Neural cell (in vitro differentiated cells): ENCODE data around the gene PFDN6. TPM values are rescaled to one million over a fixed set of nuclear protein-coding genes. Genes with fewer than 3 reads are reported as not detected.
A peak's percentile ranks its signal among the peaks of the same experiment; 100 is the strongest.

ENCODE experiments used
- H2AFZ ChIP-seq: fragments of 200-600, 300-800 bp; sonication (generic), shearing (Covaris generic); 2 replicates; pipeline ENCODE4 v1.6.0; 2014; ENCODE audit warnings: low read depth, mild to moderate bottlenecking, antibody characterized with exemption, low read length, moderate library complexity
- H3F3A ChIP-seq: fragments of 200-600 bp; shearing (Covaris generic); 2 replicates; pipeline ENCODE4 v1.6.1; 2016; ENCODE audit warnings: mild to moderate bottlenecking, moderate library complexity, mixed read lengths, antibody characterized with exemption, low read length; ENCODE audit not compliant: insufficient read depth, poor library complexity, severe bottlenecking
- H3K27ac ChIP-seq: fragments of 200-600, 300-800 bp; sonication (generic), shearing (Covaris generic); 2 replicates; pipeline ENCODE4 v1.5.1; 2014; ENCODE audit warnings: mild to moderate bottlenecking, low read length, moderate library complexity
- H3K27me3 ChIP-seq: fragments of 300-800, 200-600 bp; sonication (generic), shearing (Covaris generic); 2 replicates; pipeline ENCODE4 v1.6.0; 2014; ENCODE audit warnings: mild to moderate bottlenecking, low read depth, low read length, moderate library complexity; ENCODE audit not compliant: insufficient read depth
- H3K36me3 ChIP-seq: fragments of 300-800, 200-600 bp; sonication (generic), shearing (Covaris generic); 2 replicates; pipeline ENCODE4 v1.5.1; 2014; ENCODE audit warnings: mild to moderate bottlenecking, antibody characterized with exemption, low read length, moderate library complexity; ENCODE audit not compliant: insufficient read depth
- H3K4me2 ChIP-seq: fragments of 300-800, 200-600 bp; sonication (generic), shearing (Covaris generic); 2 replicates; pipeline ENCODE4 v1.6.0; 2014; ENCODE audit warnings: mild to moderate bottlenecking, low read length
- H3K4me3 ChIP-seq: fragments of 300-800, 200-600 bp; sonication (generic), shearing (Covaris generic); 2 replicates; pipeline ENCODE4 v1.5.1; 2014; ENCODE audit warnings: mild to moderate bottlenecking, low read length, moderate library complexity
- H3K79me2 ChIP-seq: fragments of 200-600 bp; shearing (Covaris generic); replicated peaks from 2 replicates; pipeline ENCODE4 v1.6.0; 2014; ENCODE audit warnings: mild to moderate bottlenecking, low read length, moderate library complexity; ENCODE audit not compliant: insufficient read depth
- H3K9ac ChIP-seq: fragments of 300-800, 200-600 bp; sonication (generic), shearing (Covaris generic); 2 replicates; pipeline ENCODE4 v1.6.1; 2016; ENCODE audit warnings: mild to moderate bottlenecking, low read length, mixed read lengths
- H3K9me2 ChIP-seq: fragments of 200-600 bp; shearing (Covaris generic); 2 replicates; pipeline ENCODE4 v1.6.1; 2016; ENCODE audit warnings: mild to moderate bottlenecking, low read length, mixed read lengths; ENCODE audit not compliant: insufficient read depth
- H3K9me3 ChIP-seq: fragments of 200-600, 300-800 bp; sonication (generic), shearing (Covaris generic); 2 replicates; pipeline ENCODE4 v1.6.1; 2016; ENCODE audit warnings: mild to moderate bottlenecking, mixed run types, low read length, moderate library complexity, mixed read lengths
- H4K20me1 ChIP-seq: fragments of 200-600 bp; shearing (Covaris generic); 2 replicates; pipeline ENCODE4 v1.6.1; 2016; ENCODE audit warnings: mild to moderate bottlenecking, mixed run types; ENCODE audit not compliant: insufficient read depth
- EP300 ChIP-seq: fragments of 450-650 bp; conservative IDR thresholded peaks from 2 replicates; pipeline ENCODE4 v1.6.1; 2014; ENCODE audit warnings: antibody characterized with exemption, mild to moderate bottlenecking, moderate library complexity; ENCODE audit not compliant: poor library complexity, severe bottlenecking
- EZH2 ChIP-seq: fragments of 200-600, 300-800 bp; shearing (Covaris generic), sonication (generic); IDR thresholded peaks from 2 replicates; pipeline ENCODE4 v1.6.1; 2014; ENCODE audit warnings: antibody characterized with exemption, low read length, borderline replicate concordance, mild to moderate bottlenecking; ENCODE audit not compliant: insufficient read depth, poor library complexity, severe bottlenecking
- MXI1 ChIP-seq: fragments of 450-650 bp; conservative IDR thresholded peaks from 2 replicates; pipeline ENCODE4 v1.6.1; 2014; ENCODE audit warnings: antibody characterized with exemption, mild to moderate bottlenecking; ENCODE audit not compliant: poor library complexity, severe bottlenecking
- POLR2AphosphoS5 ChIP-seq: IDR thresholded peaks from 2 replicates; pipeline ENCODE4 v1.6.1; 2012
- RAD21 ChIP-seq: fragments of 450-650 bp; conservative IDR thresholded peaks from 2 replicates; pipeline ENCODE4 v1.6.1; 2014; ENCODE audit warnings: antibody characterized with exemption, mild to moderate bottlenecking, moderate library complexity
- REST ChIP-seq: IDR thresholded peaks from 2 replicates; pipeline ENCODE4 v1.6.1; 2012; ENCODE audit warnings: borderline replicate concordance
- SMC3 ChIP-seq: fragments of 450-650 bp; conservative IDR thresholded peaks from 2 replicates; pipeline ENCODE4 v1.6.1; 2014; ENCODE audit warnings: antibody characterized with exemption, mild to moderate bottlenecking, moderate library complexity; ENCODE audit not compliant: poor library complexity
- TAF1 ChIP-seq: IDR thresholded peaks from 2 replicates; pipeline ENCODE4 v1.6.1; 2012; ENCODE audit warnings: low read depth
- polyA plus RNA-seq: library from polyadenylated mRNA; depleted of rRNA; stranded (reverse); fragments of >200 nt; gene quantifications from 2 replicates; pipeline ENCODE4 v1.2.3, GENCODE V29; 2014
- TF ChIP-seq, protein P1 (sequence below): fragments of 450-650 bp; IDR thresholded peaks from 2 replicates; pipeline ENCODE4 v1.5.1; 2014; ENCODE audit warnings: antibody characterized with exemption, mild to moderate bottlenecking, moderate library complexity; ENCODE audit not compliant: poor library complexity, severe bottlenecking

PFDN6 gene
- polyA plus RNA-seq, 1 donor from 2014 or later = 109 TPM

GRCh38 chr6:33243476-33243875 lies 45.9 kb upstream of the PFDN6 start:
- H3K36me3 ChIP-seq = no peaks in the 10 kb centered on the region

DNA sequence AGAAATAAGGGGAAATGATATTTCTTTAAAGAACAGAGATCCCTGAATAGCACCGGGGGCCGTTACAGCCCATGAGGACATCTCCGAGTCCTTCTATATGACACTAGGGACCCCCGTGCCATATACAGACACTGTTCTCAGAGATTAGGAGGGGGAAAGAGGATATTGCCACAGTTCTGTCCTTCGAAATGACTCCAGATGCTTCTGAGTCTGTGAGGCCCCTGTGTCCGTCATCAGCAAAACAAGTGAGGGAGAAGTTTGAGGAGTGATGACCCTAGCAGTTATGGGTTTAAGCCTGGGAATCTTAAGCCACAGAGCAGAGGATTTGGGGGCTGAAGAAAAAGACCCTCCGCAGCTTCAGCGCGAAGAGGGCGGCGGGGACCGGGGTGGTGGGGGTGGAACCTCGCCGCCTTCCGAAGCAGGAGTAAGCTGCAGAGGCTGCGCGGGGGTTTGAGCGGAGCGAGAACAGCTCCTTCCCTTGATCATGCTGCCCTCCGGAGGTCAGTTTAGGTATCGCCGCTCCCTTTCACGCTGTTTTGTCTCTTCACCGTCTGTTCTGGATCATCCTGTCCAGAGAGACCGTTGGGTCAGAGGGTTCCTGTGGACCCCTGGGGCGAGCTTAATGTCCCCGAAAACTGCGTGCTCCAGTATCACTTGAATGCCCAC lies 41.3 kb upstream of the PFDN6 start:
- Histone ChIP-seq H3K9ac (peak overlapping the region; percentile 73), H3K9me3 (no peaks in the 10 kb centered on the region), H3K4me2 (peak overlapping the region; percentile 98), H2AFZ (peak overlapping the region; percentile 91), H3K36me3 (no peaks in the 10 kb centered on the region), H3K27me3 (no peaks in the 10 kb centered on the region), H3K9me2 (no peaks in the 10 kb centered on the region), H3K27ac (peak overlapping the region; percentile 72), H3K4me3 (peak overlapping the region; percentile 72), H3F3A (peaks cover 5% of the 10 kb centered on the region), H4K20me1 (no peaks in the 10 kb centered on the region), H3K79me2 (no peaks in the 10 kb centered on the region)
- TF ChIP-seq EP300 (no peak), TAF1 (no peak), SMC3 (peak; percentile 87), MXI1 (no peak), REST (no peak), POLR2AphosphoS5 (no peak)
- TF ChIP-seq, protein P1, sequence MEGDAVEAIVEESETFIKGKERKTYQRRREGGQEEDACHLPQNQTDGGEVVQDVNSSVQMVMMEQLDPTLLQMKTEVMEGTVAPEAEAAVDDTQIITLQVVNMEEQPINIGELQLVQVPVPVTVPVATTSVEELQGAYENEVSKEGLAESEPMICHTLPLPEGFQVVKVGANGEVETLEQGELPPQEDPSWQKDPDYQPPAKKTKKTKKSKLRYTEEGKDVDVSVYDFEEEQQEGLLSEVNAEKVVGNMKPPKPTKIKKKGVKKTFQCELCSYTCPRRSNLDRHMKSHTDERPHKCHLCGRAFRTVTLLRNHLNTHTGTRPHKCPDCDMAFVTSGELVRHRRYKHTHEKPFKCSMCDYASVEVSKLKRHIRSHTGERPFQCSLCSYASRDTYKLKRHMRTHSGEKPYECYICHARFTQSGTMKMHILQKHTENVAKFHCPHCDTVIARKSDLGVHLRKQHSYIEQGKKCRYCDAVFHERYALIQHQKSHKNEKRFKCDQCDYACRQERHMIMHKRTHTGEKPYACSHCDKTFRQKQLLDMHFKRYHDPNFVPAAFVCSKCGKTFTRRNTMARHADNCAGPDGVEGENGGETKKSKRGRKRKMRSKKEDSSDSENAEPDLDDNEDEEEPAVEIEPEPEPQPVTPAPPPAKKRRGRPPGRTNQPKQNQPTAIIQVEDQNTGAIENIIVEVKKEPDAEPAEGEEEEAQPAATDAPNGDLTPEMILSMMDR = peak; percentile 93

More at GRCh38 chr6:33243476-33243875, 45.9 kb upstream of the PFDN6 start:
- H3F3A ChIP-seq = no peaks in the 10 kb centered on the region
- no peaks in the 10 kb centered on the region for H3K27me3 ChIP-seq
- H3K4me3 ChIP-seq = no peak overlapping the region
- H3K4me2 ChIP-seq = no peak overlapping the region
- no peak overlapping the region for H3K9ac ChIP-seq
- H3K9me3 ChIP-seq = no peaks in the 10 kb centered on the region
- H3K27ac ChIP-seq = no peak overlapping the region
- H3K9me2 ChIP-seq = no peaks in the 10 kb centered on the region
- TF ChIP-seq EZH2 = no peak
- TF ChIP-seq POLR2AphosphoS5 = no peak
- TF ChIP-seq, protein P1 = no peak
- no peak for TF ChIP-seq RAD21
- no peak for TF ChIP-seq REST
- no peak for TF ChIP-seq MXI1
- no peak for TF ChIP-seq EP300
- TF ChIP-seq TAF1 = no peak
- no peak for TF ChIP-seq SMC3
- H3K79me2 ChIP-seq = no peaks in the 10 kb centered on the region
- H2AFZ ChIP-seq = no peak overlapping the region
- no peaks in the 10 kb centered on the region for H4K20me1 ChIP-seq
